ENCODE measurements around the gene NPM3.

The NPM3 gene

DNA sequence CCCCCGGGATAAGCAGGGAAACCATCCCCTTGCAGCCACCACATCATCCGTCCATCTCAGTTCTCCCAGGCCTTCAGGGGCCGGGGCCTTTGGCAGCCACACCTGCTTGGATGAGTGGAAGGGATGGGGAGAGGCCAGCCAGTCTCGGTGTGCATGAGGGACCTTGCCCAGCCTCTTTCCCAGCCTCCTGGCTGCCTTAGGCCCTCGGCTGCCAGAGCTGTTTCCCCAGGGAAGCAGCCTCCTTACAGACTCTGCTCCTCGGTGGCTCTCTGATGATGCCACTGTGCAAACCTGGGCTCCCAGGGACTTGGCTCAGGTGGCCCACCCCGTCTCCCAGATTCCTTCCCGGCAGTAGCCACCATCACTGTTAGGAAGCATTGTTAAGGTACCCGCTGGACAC lies 22.0 kb downstream of the NPM3 start:
- Histone ChIP-seq H3K4me3 (replicated peaks; ENCODE audit: insufficient read depth, low read length) (no peak overlapping the region), H3K27ac (replicated peaks) (no peak overlapping the region), H3K27me3 (ENCODE audit: insufficient read depth, poor library complexity, severe bottlenecking) (peaks cover 7% of the 10 kb centered on the region)
- DNase-seq (ENCODE audit: low read depth in 1 of 2, low spot score in 1 of 2): no peak
- TF ChIP-seq POLR2AphosphoS5 (IDR thresholded peaks at IDR 0.05; ENCODE audit: low read depth) (no peak), CTCF (IDR thresholded peaks at IDR 0.05; ENCODE audit: insufficient read depth, low read length) (no peak), GABPA (IDR thresholded peaks at IDR 0.05; ENCODE audit: low read depth) (no peak), SPI1 (IDR thresholded peaks at IDR 0.05; ENCODE audit: borderline replicate concordance, low read depth) (no peak), REST (IDR thresholded peaks at IDR 0.05; ENCODE audit: insufficient replicate concordance, low read depth) (no peak)

GRCh38 chr10:101760510-101760909 lies 22.7 kb downstream of the NPM3 start:
- Histone ChIP-seq H3K27me3 (ENCODE audit: insufficient read depth, poor library complexity, severe bottlenecking) (peaks cover 2% of the 10 kb centered on the region), H3K4me3 (replicated peaks; ENCODE audit: insufficient read depth, low read length) (no peak overlapping the region), H3K27ac (replicated peaks) (no peak overlapping the region)
- DNase-seq (ENCODE audit: low read depth in 1 of 2, low spot score in 1 of 2): no peak
- TF ChIP-seq SPI1 (IDR thresholded peaks at IDR 0.05; ENCODE audit: borderline replicate concordance, low read depth) (no peak), REST (IDR thresholded peaks at IDR 0.05; ENCODE audit: insufficient replicate concordance, low read depth) (no peak), POLR2AphosphoS5 (IDR thresholded peaks at IDR 0.05; ENCODE audit: low read depth) (no peak), CTCF (IDR thresholded peaks at IDR 0.05; ENCODE audit: insufficient read depth, low read length) (no peak), GABPA (IDR thresholded peaks at IDR 0.05; ENCODE audit: low read depth) (no peak)

- Histone ChIP-seq H3K4me3 (replicated peaks; ENCODE audit: insufficient read depth, low read length) (no peak overlapping the region), H3K27ac (replicated peaks) (no peak overlapping the region), H3K27me3 (ENCODE audit: insufficient read depth, poor library complexity, severe bottlenecking) (no peaks in the 10 kb centered on the region)
- TF ChIP-seq CTCF (IDR thresholded peaks at IDR 0.05; ENCODE audit: insufficient read depth, low read length) (no peak), REST (IDR thresholded peaks at IDR 0.05; ENCODE audit: insufficient replicate concordance, low read depth) (no peak), SPI1 (IDR thresholded peaks at IDR 0.05; ENCODE audit: borderline replicate concordance, low read depth) (no peak), GABPA (IDR thresholded peaks at IDR 0.05; ENCODE audit: low read depth) (no peak), POLR2AphosphoS5 (IDR thresholded peaks at IDR 0.05; ENCODE audit: low read depth) (no peak)
- DNase-seq (ENCODE audit: low read depth in 1 of 2, low spot score in 1 of 2): no peak
These were observed 23.7 kb downstream of the NPM3 start for GRCh38 chr10:101759309-101760247.
